ENCODE data around the gene TIAM2. TPM values are rescaled to one million over a fixed set of nuclear protein-coding genes. Genes with fewer than 3 reads are reported as not detected.
"Not testable (repeated sequence)": the region's sequence is repeated elsewhere in the genome, so short reads cannot be mapped to it uniquely, and the experiment has no call there.

Gene TIAM2
- total RNA-seq, 2 experiments from 2014 or later, result 10.6 to 11.0 TPM

GRCh38 chr6:155079985-155080452 lies 84.9 kb downstream of the TIAM2 start:
- no peaks in the 10 kb centered on the region for H3K36me3 Mint-ChIP-seq
- H3K9me3 Mint-ChIP-seq, result no peaks in the 10 kb centered on the region
- H3K27ac Mint-ChIP-seq, result peak overlapping the region; percentile 35
- no peaks in the 10 kb centered on the region for H3K27me3 Mint-ChIP-seq
- POLR2A ChIA-PET, result interaction anchor here (0.6 to 1.2 kb wide), 3 partner anchors 34 to 91 kb away, joined by 3 to 5 read pairs (median 3); no protein-coding TSS in a partner anchor
- intact Hi-C loops (cut with micrococcal nuclease), result loop anchor here (2.0 kb wide), 1 partner anchor 29 kb away; no protein-coding TSS in a partner anchor
- H3K4me1 Mint-ChIP-seq (ENCODE audit: low read depth), result peaks cover 28% of the 10 kb centered on the region
- CTCF ChIA-PET, result interaction anchor here (0.6 to 1.5 kb wide), 3 partner anchors 91 to 149 kb away, joined by 3 to 4 read pairs (median 4); no protein-coding TSS in a partner anchor
- H3K4me3 Mint-ChIP-seq, result no peak overlapping the region
- DNase-seq, result peak; percentile 36

- ChIA-PET POLR2A (interaction anchor here (1.2 kb wide), 1 partner anchor 77 kb away, joined by 3 read pairs; no protein-coding TSS in a partner anchor), CTCF (no interaction called here)
- no peak for DNase-seq
- Mint-ChIP-seq H3K4me3 (no peak overlapping the region), H3K9me3 (no peaks in the 10 kb centered on the region), H3K27me3 (no peaks in the 10 kb centered on the region), H3K36me3 (no peaks in the 10 kb centered on the region), H3K27ac (no peak overlapping the region), H3K4me1 (ENCODE audit: low read depth) (peaks cover 20% of the 10 kb centered on the region)
- intact Hi-C loops (cut with micrococcal nuclease), result loop anchor here (2.0 kb wide), 1 partner anchor 30 kb away; no protein-coding TSS in a partner anchor
Measured at GRCh38 chr6:155080881-155081845, 86.0 kb downstream of the TIAM2 start.

GRCh38 chr6:155084431-155085123 lies 89.5 kb downstream of the TIAM2 start:
- Mint-ChIP-seq H3K4me3 (no peak overlapping the region), H3K27ac (no peak overlapping the region), H3K27me3 (no peaks in the 10 kb centered on the region), H3K9me3 (no peaks in the 10 kb centered on the region), H3K36me3 (no peaks in the 10 kb centered on the region), H3K4me1 (ENCODE audit: low read depth) (peaks cover 15% of the 10 kb centered on the region)
- CTCF ChIA-PET, result no interaction called here
- POLR2A ChIA-PET, result no interaction called here
- intact Hi-C loops (cut with micrococcal nuclease), result no loop called here
- no peak for DNase-seq

GRCh38 chr6:155085582-155086257 lies 90.6 kb downstream of the TIAM2 start:
- intact Hi-C loops (cut with micrococcal nuclease), result no loop called here
- Mint-ChIP-seq H3K27me3 (no peaks in the 10 kb centered on the region), H3K27ac (no peak overlapping the region), H3K4me1 (ENCODE audit: low read depth) (peaks cover 4% of the 10 kb centered on the region), H3K4me3 (no peak overlapping the region), H3K36me3 (no peaks in the 10 kb centered on the region), H3K9me3 (no peaks in the 10 kb centered on the region)
- DNase-seq, result no peak
- POLR2A ChIA-PET, result no interaction called here
- CTCF ChIA-PET, result no interaction called here

- intact Hi-C loops (cut with micrococcal nuclease), result no loop called here
- Mint-ChIP-seq H3K4me1 (ENCODE audit: low read depth) (peaks cover 12% of the 10 kb centered on the region), H3K27me3 (no peaks in the 10 kb centered on the region), H3K9me3 (no peaks in the 10 kb centered on the region), H3K27ac (no peak overlapping the region), H3K4me3 (no peak overlapping the region), H3K36me3 (no peaks in the 10 kb centered on the region)
- ChIA-PET CTCF (no interaction called here), POLR2A (no interaction called here)
- DNase-seq, result no peak
Measured at GRCh38 chr6:155088856-155089255, 93.7 kb downstream of the TIAM2 start.

- DNase-seq, result no peak
- H3K36me3 Mint-ChIP-seq, result no peaks in the 10 kb centered on the region
- intact Hi-C loops (cut with micrococcal nuclease), result no loop called here
- H3K27me3 Mint-ChIP-seq, result no peaks in the 10 kb centered on the region
- no peaks in the 10 kb centered on the region for H3K9me3 Mint-ChIP-seq
- H3K4me3 Mint-ChIP-seq, result no peak overlapping the region
- no peak overlapping the region for H3K27ac Mint-ChIP-seq
- peaks cover 9% of the 10 kb centered on the region for H3K4me1 Mint-ChIP-seq (ENCODE audit: low read depth)
- ChIA-PET CTCF (no interaction called here), POLR2A (no interaction called here)
Measured at GRCh38 chr6:155089746-155090145, 94.6 kb downstream of the TIAM2 start.

- no peak for DNase-seq
- ChIA-PET POLR2A (no interaction called here), CTCF (no interaction called here)
- intact Hi-C loops (cut with micrococcal nuclease), result no loop called here
- Mint-ChIP-seq H3K27me3 (no peaks in the 10 kb centered on the region), H3K4me3 (no peak overlapping the region), H3K27ac (no peak overlapping the region), H3K9me3 (no peaks in the 10 kb centered on the region), H3K4me1 (ENCODE audit: low read depth) (peaks cover 10% of the 10 kb centered on the region), H3K36me3 (no peaks in the 10 kb centered on the region)
Measured at GRCh38 chr6:155090166-155090565, 95.1 kb downstream of the TIAM2 start.

GRCh38 chr6:155091756-155092155 lies 96.6 kb downstream of the TIAM2 start:
- CTCF ChIA-PET, result no interaction called here
- H3K36me3 Mint-ChIP-seq, result peaks cover under 1% of the 10 kb centered on the region
- no peak for DNase-seq
- no peaks in the 10 kb centered on the region for H3K27me3 Mint-ChIP-seq
- peaks cover 10% of the 10 kb centered on the region for H3K4me1 Mint-ChIP-seq (ENCODE audit: low read depth)
- POLR2A ChIA-PET, result no interaction called here
- no peak overlapping the region for H3K27ac Mint-ChIP-seq
- intact Hi-C loops (cut with micrococcal nuclease), result no loop called here
- no peak overlapping the region for H3K4me3 Mint-ChIP-seq
- peaks cover under 1% of the 10 kb centered on the region for H3K9me3 Mint-ChIP-seq

- intact Hi-C loops (cut with micrococcal nuclease), result loop anchor here (1.0 kb wide), 1 partner anchor 43 kb away; no protein-coding TSS in a partner anchor
- Mint-ChIP-seq H3K27ac (no peak overlapping the region), H3K4me3 (no peak overlapping the region), H3K4me1 (ENCODE audit: low read depth) (peaks cover 10% of the 10 kb centered on the region), H3K36me3 (peaks cover 4% of the 10 kb centered on the region), H3K9me3 (peaks cover 8% of the 10 kb centered on the region), H3K27me3 (no peaks in the 10 kb centered on the region)
- ChIA-PET POLR2A (no interaction called here), CTCF (no interaction called here)
- DNase-seq, result peak; percentile 58
Measured at GRCh38 chr6:155093430-155093829, 98.3 kb downstream of the TIAM2 start.

GRCh38 chr6:155100087-155100486 lies 105.0 kb downstream of the TIAM2 start:
- ChIA-PET CTCF (no interaction called here), POLR2A (no interaction called here)
- no peak overlapping the region for H3K4me3 Mint-ChIP-seq
- no peaks in the 10 kb centered on the region for H3K27me3 Mint-ChIP-seq
- DNase-seq, result no peak
- peaks cover 6% of the 10 kb centered on the region for H3K4me1 Mint-ChIP-seq (ENCODE audit: low read depth)
- peaks cover 4% of the 10 kb centered on the region for H3K36me3 Mint-ChIP-seq
- peaks cover 8% of the 10 kb centered on the region for H3K9me3 Mint-ChIP-seq
- intact Hi-C loops (cut with micrococcal nuclease), result no loop called here
- no peak overlapping the region for H3K27ac Mint-ChIP-seq

- Mint-ChIP-seq H3K27ac (no peak overlapping the region), H3K27me3 (no peaks in the 10 kb centered on the region), H3K36me3 (peaks cover 4% of the 10 kb centered on the region), H3K4me1 (ENCODE audit: low read depth) (peaks cover 6% of the 10 kb centered on the region), H3K9me3 (peaks cover 8% of the 10 kb centered on the region), H3K4me3 (no peak overlapping the region)
- ChIA-PET POLR2A (no interaction called here), CTCF (no interaction called here)
- no peak for DNase-seq
- intact Hi-C loops (cut with micrococcal nuclease), result no loop called here
Measured at GRCh38 chr6:155100591-155100990, 105.5 kb downstream of the TIAM2 start.

- POLR2A ChIA-PET; CTCF ChIA-PET; H3K27me3 Mint-ChIP-seq; H3K36me3 Mint-ChIP-seq; DNase-seq; H3K27ac Mint-ChIP-seq; H3K4me3 Mint-ChIP-seq; intact Hi-C loops (cut with micrococcal nuclease); H3K9me3 Mint-ChIP-seq: not testable (repeated sequence)
- peaks cover 24% of the 10 kb centered on the region for H3K4me1 Mint-ChIP-seq (ENCODE audit: low read depth)
Measured at GRCh38 chr6:155103083-155103645, 108.0 kb downstream of the TIAM2 start.

Measured in activated CD4-positive, alpha-beta memory T cell treated with anti-CD3 and anti-CD28 coated beads for 36 hours (primary cell).